ENCODE data around the gene S100A9.
"Not testable (repeated sequence)": the region's sequence is repeated elsewhere in the genome, so short reads cannot be mapped to it uniquely, and the experiment has no call there.

DNA sequence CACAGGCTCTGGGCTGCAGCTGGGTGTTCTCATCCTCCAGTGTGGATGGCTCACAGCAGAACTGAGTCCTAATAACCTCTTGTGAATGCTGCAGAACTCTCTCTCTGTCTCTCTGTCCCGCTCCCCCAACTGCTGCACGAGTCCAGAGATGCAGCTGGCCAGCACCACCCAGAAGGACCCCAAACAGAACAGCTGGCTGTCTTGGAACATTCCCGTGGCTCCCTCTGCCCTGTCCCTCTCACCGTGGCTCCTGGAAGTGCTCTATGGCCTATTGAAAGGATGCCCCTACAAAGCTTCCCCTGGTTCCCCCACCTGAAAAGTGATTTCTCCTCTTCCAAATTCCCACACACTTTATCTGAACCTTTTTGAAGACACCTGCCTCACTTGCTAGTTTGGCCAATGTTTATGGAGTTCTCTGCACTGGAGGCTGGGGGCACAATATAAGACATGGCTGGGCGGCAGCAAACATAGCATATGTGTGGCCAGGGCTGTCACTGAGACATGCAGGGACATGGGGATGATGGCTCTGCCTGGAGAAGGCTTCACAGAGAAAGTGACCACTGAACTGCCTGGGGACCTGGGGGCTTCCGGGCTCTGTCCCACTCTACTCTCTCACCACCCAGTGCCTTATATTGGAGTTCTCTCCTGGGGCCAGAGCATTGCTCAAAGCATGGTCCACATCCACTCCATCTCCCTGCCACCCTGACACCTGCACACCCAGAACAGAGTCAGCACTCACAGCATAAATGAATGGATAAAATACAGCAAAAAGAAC is 48.4 kb downstream of the S100A9 start:
- TF ChIP-seq, protein P1, sequence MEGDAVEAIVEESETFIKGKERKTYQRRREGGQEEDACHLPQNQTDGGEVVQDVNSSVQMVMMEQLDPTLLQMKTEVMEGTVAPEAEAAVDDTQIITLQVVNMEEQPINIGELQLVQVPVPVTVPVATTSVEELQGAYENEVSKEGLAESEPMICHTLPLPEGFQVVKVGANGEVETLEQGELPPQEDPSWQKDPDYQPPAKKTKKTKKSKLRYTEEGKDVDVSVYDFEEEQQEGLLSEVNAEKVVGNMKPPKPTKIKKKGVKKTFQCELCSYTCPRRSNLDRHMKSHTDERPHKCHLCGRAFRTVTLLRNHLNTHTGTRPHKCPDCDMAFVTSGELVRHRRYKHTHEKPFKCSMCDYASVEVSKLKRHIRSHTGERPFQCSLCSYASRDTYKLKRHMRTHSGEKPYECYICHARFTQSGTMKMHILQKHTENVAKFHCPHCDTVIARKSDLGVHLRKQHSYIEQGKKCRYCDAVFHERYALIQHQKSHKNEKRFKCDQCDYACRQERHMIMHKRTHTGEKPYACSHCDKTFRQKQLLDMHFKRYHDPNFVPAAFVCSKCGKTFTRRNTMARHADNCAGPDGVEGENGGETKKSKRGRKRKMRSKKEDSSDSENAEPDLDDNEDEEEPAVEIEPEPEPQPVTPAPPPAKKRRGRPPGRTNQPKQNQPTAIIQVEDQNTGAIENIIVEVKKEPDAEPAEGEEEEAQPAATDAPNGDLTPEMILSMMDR (conservative IDR thresholded peaks at IDR 0.05; ENCODE audit: low read depth, low read length) = not testable (repeated sequence)
- not testable (repeated sequence) for TF ChIP-seq EZH2phosphoT487 (IDR thresholded peaks at IDR 0.05; ENCODE audit: borderline replicate concordance, low read length)
